Chondrocyte (in vitro differentiated cells): ENCODE data around the gene SYNPR. TPM values are rescaled to one million over a fixed set of nuclear protein-coding genes. Genes with fewer than 3 reads are reported as not detected.
A peak's percentile ranks its signal among the peaks of the same experiment; 100 is the strongest.

Experiments
- DNase-seq: peaks from one replicate; pipeline ENCODE4 v3.0.0; 2021; ENCODE audit warnings: mixed read lengths, low spot score
- H3K27ac Mint-ChIP-seq: one replicate; pipeline ENCODE4 v1.8.0; 2021; ENCODE audit warnings: mild to moderate bottlenecking, moderate library complexity, mixed read lengths; ENCODE audit not compliant: unreplicated experiment
- H3K27me3 Mint-ChIP-seq: 2 replicates; pipeline ENCODE4 v1.8.0; 2021; ENCODE audit warnings: low read depth, mixed read lengths
- H3K36me3 Mint-ChIP-seq: 2 replicates; pipeline ENCODE4 v1.8.0; 2021; ENCODE audit warnings: low read depth, mixed read lengths
- H3K4me1 Mint-ChIP-seq: 2 replicates; pipeline ENCODE4 v1.8.0; 2021; ENCODE audit warnings: low read depth, mild to moderate bottlenecking, mixed read lengths
- H3K4me3 Mint-ChIP-seq: one replicate; pipeline ENCODE4 v1.8.0; 2021; ENCODE audit warnings: mild to moderate bottlenecking, moderate library complexity, mixed read lengths; ENCODE audit not compliant: unreplicated experiment
- H3K9me3 Mint-ChIP-seq: 2 replicates; pipeline ENCODE4 v1.8.0; 2021; ENCODE audit warnings: low read depth, mixed read lengths
- total RNA-seq: library from RNA; stranded (reverse); gene quantifications from 3 replicates; pipeline ENCODE4 v1.2.1, GENCODE V29; 2021
- TF ChIP-seq, protein P1 (sequence below): fragments of 200-600 bp; sonication (generic); IDR thresholded peaks from 2 replicates; pipeline ENCODE4 v1.5.0; 2021; ENCODE audit warnings: antibody characterized with exemption, mild to moderate bottlenecking, moderate library complexity

Gene SYNPR
- total RNA-seq, 1 donor from 2014 or later = not detected

GRCh38 chr3:63352008-63352279 lies 73.8 kb downstream of the SYNPR start:
- no peak for DNase-seq
- no peaks in the 10 kb centered on the region for H3K36me3 Mint-ChIP-seq
- no peaks in the 10 kb centered on the region for H3K9me3 Mint-ChIP-seq
- H3K4me1 Mint-ChIP-seq = no peaks in the 10 kb centered on the region
- H3K4me3 Mint-ChIP-seq = no peak overlapping the region
- TF ChIP-seq, protein P1, sequence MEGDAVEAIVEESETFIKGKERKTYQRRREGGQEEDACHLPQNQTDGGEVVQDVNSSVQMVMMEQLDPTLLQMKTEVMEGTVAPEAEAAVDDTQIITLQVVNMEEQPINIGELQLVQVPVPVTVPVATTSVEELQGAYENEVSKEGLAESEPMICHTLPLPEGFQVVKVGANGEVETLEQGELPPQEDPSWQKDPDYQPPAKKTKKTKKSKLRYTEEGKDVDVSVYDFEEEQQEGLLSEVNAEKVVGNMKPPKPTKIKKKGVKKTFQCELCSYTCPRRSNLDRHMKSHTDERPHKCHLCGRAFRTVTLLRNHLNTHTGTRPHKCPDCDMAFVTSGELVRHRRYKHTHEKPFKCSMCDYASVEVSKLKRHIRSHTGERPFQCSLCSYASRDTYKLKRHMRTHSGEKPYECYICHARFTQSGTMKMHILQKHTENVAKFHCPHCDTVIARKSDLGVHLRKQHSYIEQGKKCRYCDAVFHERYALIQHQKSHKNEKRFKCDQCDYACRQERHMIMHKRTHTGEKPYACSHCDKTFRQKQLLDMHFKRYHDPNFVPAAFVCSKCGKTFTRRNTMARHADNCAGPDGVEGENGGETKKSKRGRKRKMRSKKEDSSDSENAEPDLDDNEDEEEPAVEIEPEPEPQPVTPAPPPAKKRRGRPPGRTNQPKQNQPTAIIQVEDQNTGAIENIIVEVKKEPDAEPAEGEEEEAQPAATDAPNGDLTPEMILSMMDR = no peak
- H3K27ac Mint-ChIP-seq = no peak overlapping the region
- peaks cover 43% of the 10 kb centered on the region for H3K27me3 Mint-ChIP-seq

DNA sequence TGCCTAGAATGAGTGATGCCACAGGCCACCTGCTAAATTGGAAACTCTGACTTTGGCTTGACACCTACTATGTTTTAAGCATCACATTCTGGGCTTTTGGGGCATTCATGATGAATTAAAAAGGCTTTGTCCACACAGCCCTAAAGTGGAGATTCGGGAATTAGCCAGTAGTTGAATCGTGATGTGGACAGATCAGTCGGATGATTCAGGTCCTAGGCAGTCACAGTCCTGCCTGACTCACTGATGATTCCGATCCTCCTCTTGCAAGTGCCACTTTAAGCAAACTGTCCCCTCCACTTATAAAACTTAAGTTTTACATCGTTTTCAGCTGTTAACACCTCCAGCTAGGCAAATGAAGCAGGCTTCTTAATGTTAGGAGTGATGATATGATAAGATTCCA lies 75.3 kb downstream of the SYNPR start:
- Mint-ChIP-seq H3K36me3 (no peaks in the 10 kb centered on the region), H3K9me3 (no peaks in the 10 kb centered on the region), H3K4me3 (no peak overlapping the region), H3K27ac (no peak overlapping the region), H3K4me1 (no peaks in the 10 kb centered on the region), H3K27me3 (peaks cover 43% of the 10 kb centered on the region)
- TF ChIP-seq, protein P1 = no peak
- DNase-seq = no peak

DNA sequence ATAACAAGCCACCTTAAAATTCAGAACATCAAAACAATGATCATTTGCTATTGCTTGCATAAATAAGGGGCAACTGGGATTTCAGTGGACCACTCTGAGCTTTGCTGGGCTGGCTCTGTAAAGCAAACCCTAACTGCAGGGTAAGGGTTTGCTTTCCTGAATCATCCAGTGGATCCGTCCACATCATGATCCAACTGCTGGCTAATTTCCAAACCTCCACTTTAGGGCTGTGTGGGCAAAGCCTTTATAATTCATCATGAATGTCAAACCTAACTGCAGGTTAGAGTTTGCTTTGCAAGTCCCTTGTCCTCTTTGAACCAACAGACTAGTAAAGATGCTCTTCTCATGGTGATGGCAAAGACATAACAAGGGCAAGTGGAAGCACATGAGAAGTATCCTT lies 76.1 kb downstream of the SYNPR start:
- Mint-ChIP-seq H3K27ac (no peak overlapping the region), H3K27me3 (peaks cover 38% of the 10 kb centered on the region), H3K9me3 (no peaks in the 10 kb centered on the region), H3K4me1 (no peaks in the 10 kb centered on the region), H3K4me3 (no peak overlapping the region), H3K36me3 (no peaks in the 10 kb centered on the region)
- TF ChIP-seq, protein P1 = no peak
- no peak for DNase-seq

GRCh38 chr3:63355809-63356208 lies 77.7 kb downstream of the SYNPR start:
- no peak overlapping the region for H3K4me3 Mint-ChIP-seq
- H3K9me3 Mint-ChIP-seq = no peaks in the 10 kb centered on the region
- no peaks in the 10 kb centered on the region for H3K36me3 Mint-ChIP-seq
- H3K4me1 Mint-ChIP-seq = no peaks in the 10 kb centered on the region
- no peak for DNase-seq
- TF ChIP-seq, protein P1 = no peak
- H3K27me3 Mint-ChIP-seq = peaks cover 39% of the 10 kb centered on the region
- no peak overlapping the region for H3K27ac Mint-ChIP-seq

DNA sequence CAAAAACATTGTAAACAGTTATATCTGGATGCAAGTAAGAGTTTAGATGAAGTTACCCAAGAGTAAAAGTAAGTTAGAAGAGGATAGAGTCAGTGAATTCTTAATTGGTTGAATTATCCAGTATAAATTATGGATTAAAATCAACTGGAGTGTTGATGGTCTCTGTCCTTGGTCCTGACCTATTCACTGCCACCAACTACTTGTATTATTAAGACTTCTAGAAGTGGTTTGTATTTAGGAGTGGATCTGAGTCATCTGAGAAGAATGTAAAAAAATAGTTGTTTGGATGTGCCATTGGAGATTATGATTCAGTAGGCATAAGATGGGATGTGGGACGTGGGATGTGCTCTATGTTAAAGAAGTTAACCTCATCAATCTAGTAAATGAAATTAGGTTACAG lies 86.4 kb downstream of the SYNPR start:
- Mint-ChIP-seq H3K36me3 (no peaks in the 10 kb centered on the region), H3K9me3 (no peaks in the 10 kb centered on the region), H3K27me3 (peaks cover 18% of the 10 kb centered on the region), H3K4me1 (no peaks in the 10 kb centered on the region), H3K27ac (no peak overlapping the region), H3K4me3 (no peak overlapping the region)
- TF ChIP-seq, protein P1 = no peak
- DNase-seq = no peak

- Mint-ChIP-seq H3K4me1 (no peaks in the 10 kb centered on the region), H3K27me3 (peaks cover 18% of the 10 kb centered on the region), H3K36me3 (no peaks in the 10 kb centered on the region), H3K9me3 (no peaks in the 10 kb centered on the region), H3K27ac (no peak overlapping the region), H3K4me3 (no peak overlapping the region)
- TF ChIP-seq, protein P1 = peak; percentile 39
- DNase-seq = no peak
These were observed 86.8 kb downstream of the SYNPR start for GRCh38 chr3:63364910-63365309.
